Femur (tissue), 1 donor: Measurements from ENCODE around the gene SMCHD1.

Experiments
- DNase-seq: peaks from one replicate; pipeline ENCODE4 v3.0.0-alpha.2; 2017

SMCHD1 gene

DNA sequence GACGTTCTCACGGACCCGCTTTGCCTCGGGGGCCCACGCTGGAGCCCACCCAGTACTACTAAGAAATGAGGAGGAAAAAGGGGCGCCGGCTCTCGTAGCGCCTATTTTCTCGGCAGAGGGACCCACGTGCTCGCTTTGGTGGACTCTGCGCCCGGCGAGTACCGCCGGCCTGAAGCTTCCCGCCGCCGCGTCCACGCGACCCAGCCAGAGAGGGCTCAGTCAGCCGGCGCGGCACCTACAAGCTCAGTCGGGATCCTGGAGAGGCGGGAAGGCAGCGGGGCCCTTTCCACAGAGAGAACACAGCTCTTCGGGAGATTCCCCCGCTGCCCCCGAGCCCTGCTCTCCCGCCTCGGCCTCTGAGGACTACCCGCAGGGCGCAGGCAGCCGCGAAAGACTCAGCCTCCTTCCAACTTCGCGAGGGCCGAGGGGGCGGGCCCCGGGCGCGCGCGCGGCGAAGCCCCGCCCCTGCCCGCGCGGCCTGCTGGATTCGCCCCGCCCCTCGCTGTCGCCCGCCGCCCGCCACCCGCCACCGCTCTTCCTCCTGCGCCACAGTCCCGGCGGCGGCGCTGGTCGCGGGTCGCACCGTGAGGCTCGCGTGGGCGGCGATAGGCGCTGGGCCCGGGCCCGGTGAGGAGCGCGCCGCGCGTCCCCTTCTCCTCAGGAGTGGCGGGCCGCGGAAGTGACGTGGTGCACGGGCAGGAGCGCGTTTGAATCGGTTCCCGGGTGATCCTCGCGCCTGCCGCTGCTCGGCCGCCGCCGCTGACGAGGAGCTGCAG lies at the start of gene SMCHD1:
SMCHD1 (plus strand) TSS at position 549 of the 776 bp plus-strand sequence. CDS start 350 bp downstream, outside the sequence.
- peak; percentile 92 for DNase-seq

DNA sequence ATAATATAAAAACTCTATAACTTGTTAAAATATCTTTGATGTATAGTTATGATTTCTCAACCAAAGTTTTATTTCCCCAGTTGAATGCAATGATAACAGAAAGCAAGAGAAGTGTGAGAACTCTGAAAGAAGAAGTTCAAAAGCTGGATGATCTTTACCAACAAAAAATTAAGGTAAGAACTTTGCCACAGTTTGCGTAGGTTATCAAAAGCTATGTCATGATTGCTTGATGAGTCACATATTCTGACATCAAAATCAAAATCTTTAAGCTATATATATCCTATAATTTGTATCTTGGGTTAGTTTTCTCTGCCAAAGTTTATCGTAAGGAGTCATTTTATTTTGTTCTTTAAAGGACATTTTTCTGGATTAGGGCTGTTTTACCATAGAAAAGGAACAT lies 49.2 kb upstream of the SMCHD1 start:
- no peak for DNase-seq

DNA sequence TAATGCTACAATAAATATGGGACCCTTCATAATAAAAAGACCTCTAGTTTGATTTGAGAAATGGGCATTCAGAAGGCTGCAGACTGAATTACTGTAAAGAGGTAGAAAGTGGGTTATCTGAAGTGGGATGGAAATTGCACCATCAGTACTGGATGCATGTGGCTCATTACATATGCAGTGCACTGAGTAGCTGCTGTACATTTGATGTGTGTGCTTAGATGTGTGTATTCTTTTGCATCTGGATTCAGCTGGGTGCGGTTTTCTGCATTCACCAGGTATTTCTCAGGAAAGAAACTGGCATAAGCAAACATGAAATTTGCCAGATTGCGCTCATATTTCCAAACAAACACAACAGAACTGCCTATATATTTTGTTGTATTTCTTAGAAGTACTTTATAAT lies 45.9 kb upstream of the SMCHD1 start:
- no peak for DNase-seq

DNA sequence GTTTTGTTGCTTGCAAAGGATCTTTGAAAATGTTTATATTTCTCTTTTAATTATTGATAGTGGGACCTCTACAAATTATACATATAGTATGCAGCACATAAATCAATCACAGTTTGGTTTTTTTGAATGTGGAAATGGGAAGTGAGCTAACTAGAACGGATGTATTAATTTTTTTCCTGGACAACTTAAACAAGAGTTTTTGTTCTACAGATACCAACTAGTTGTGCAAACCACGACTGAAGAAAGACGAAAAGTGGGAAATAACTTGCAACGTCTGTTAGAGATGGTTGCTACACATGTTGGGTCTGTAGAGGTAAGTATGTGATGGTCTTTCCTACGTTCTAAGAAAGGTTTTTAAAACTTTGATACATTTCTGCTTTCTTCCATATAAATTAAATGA lies 45.0 kb upstream of the SMCHD1 start:
- no peak for DNase-seq

- no peak for DNase-seq
Observed at GRCh38 chr18:2612996-2613395, 42.5 kb upstream of the SMCHD1 start.

DNA sequence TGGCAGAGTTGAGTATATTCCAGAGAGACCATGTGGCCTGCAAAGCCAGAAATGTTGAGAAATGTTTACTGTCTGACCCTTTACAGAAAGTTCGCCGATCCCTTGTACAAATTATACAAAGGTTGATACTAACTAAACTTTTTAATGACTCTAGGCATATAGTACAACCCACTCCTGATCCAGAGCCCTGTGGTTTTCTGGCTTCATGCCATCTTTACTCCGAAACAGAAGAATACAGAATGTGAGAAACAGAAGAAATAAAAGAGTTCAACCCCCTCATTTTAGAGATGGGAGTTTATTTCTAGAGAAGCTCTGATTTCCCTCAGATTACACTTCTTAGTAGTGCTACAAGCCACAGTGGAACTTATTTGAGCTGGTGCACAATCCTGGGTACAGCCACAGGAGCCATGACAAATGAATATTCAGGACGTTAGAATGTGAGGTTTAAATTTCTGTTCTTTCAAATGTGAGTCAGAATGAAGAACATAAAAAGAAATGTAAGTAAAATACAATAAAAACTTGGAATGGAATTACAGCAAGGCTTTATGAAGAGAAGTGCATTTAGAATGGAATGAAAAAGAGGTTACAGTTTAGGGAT lies 38.0 kb upstream of the SMCHD1 start:
- no peak for DNase-seq

GRCh38 chr18:2618009-2618408 lies 37.5 kb upstream of the SMCHD1 start:
- DNase-seq, result no peak

DNA sequence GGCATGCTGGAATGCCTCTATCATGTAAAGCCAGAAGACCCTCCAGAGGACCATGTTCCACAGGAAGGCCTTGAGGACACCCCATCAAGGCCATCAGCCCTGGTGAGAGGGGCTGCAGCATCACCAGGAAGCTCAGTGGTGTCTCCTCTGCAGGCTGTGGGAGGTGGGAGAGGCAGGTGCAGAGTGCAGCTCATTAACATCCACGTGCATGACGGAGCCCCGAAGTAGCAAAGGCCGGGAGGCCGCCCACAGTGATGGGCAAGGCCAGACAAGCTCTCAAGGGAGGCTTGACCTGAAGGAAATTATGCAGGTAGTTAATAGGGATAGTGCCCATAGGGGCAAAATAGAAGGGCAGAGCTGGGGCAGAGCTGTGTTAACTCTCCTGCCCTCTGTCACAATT lies 30.3 kb upstream of the SMCHD1 start:
- DNase-seq, result no peak

DNA sequence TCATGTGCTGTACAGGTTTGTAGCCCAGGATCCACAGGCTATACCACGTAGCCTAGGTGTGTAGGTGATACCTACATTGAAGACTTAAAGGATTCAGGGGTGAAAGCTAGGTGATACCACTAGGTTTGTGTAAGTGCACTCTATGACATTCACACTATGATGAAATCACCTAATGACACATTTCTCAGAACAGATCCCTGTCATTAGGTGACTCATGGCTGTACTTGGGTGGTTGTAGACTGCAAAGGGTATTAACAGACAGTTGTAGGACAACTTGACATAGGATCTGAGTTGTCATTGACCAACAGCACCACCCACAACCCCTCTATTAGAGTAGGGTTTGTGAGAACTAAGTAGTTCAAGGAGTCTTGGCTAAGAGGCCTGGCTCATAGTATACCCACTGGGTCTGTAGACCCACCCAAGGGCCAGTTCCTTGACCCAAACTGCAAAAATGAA lies 27.7 kb upstream of the SMCHD1 start:
- DNase-seq, result no peak

- DNase-seq, result no peak
Observed at GRCh38 chr18:2629003-2629402, 26.5 kb upstream of the SMCHD1 start.

- no peak for DNase-seq
Observed at GRCh38 chr18:2635586-2635985, 19.9 kb upstream of the SMCHD1 start.

- no peak for DNase-seq
Observed at GRCh38 chr18:2636126-2636631, 19.3 kb upstream of the SMCHD1 start.

GRCh38 chr18:2641638-2642037 lies 13.9 kb upstream of the SMCHD1 start:
- DNase-seq, result no peak

DNA sequence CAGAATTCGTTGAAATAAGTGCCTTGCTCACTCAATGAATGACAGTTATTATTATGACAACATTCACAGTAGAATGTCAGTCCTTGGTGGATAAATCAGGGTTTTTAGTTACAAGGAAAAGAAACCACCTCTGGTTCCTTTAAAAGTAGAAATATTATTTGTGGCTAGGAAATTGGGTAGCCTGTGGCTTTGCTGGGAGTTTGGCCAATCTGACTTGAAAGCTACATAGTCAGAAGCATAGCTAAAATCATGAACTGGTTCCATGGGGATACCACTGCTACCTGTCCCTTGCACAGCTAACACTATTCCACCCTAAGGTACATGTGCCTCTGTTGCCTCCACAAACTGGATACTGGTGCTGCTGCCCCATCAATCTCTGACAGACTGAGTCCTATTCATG lies 12.8 kb upstream of the SMCHD1 start:
- DNase-seq, result no peak

DNA sequence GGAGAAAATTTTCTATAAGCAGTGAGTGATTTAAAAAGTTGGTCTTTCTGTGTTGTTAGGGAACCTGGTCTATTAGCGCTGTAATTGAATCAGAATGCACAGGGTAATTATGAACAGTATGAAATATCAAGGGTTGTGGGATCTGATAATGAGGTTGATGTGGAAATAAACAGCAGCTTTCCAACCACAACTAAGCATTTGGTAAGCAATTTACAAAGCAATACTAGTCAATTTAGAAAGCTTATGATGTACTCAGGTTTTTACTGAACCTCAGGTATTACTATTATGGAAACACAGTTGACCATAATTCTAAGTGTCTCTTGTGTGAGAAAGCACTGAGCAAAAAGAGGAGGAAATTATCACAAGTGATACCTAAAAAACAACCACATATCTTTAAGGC lies 11.0 kb upstream of the SMCHD1 start:
- DNase-seq, result no peak

GRCh38 chr18:2651981-2652380 lies 3.5 kb upstream of the SMCHD1 start:
- DNase-seq, result no peak

- no peak for DNase-seq
Observed at GRCh38 chr18:2653467-2653866, 2.1 kb upstream of the SMCHD1 start.

DNA sequence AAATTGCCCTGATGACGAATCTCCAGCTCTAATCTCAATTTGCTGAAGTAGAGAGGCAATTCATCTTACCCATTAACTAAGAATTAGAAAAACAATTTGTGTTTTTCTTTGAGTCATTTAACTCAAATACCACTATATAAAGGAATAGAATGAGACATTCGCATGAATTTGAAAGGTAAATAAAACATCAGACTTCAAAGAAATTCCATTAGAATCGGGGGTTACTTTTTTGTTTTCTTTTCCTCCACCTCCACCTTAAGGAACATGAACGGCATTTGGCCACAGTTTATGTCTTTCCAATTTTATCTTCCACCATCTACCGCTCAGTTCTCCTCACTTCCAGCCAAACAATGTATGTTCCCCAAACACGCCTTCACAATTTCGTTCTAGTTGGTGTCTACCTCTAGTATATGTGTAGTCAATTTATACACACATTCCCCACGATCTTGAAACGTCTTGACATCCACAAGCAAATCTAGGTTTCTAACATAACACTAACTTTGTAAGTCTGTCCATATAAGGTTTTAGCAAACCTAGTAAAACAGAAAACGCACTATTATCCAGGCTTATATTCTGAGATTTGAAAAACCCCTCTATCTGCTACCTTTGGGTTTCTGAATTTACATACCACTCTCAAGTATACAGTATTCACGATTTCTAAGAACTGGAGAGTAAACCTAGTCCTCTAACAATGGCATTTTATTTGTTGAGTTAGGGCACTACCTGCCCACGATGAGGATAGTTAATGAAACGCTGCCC lies 1.2 kb upstream of the SMCHD1 start:
- no peak for DNase-seq

GRCh38 chr18:2654928-2655177 lies 673 bp upstream of the SMCHD1 start:
- no peak for DNase-seq

DNA sequence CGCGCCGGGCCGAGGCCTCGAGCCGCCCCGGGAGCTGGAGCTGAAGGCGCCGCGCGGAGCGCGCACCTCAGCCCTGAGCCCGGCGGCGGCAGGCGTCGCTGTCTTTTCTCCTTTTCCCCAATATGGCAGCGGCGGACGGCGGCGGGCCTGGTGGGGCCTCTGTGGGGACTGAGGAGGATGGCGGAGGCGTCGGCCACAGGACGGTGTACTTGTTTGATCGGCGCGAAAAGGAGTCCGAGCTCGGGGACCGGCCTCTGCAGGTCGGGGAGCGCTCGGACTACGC lies 369 bp downstream of the SMCHD1 start:
- no peak for DNase-seq

DNA sequence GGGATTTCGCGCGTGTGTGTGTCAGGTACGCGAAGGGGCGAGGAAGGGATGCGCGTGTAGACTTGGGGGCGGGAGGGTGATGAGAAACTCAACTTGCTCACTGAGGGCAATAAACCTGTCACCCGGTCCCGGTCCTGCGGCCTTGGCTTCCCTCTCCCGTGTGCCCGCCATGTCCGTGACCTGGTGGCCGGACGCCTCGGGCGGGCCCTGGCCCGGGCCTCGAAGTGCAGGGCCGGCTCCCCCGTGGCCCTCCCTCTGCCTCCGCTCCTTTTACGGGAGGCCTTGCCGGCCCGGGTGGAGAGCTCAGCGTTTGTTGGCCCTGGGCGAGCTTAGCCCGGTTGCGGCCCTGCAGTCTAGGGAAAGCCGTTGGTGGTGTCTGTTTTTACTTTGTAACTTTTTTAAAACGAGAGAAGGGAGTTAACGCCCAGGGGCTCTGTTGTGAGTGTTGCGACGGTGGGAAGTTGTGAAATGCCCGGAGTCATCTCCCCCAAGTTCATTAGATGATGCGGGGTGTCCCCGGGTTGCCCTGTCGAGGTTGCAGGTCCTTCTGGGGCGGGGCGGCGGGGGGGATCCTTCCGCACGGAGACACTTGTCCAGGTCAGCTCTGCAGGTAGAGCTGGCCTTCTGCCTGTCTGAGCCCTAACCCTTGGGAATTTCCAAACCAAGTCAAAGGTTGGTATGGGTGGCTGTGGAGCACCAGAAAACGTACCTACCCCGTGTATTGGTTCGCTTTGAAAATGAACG lies 883 bp downstream of the SMCHD1 start:
- DNase-seq, result peak; percentile 61

GRCh38 chr18:2656981-2657512 lies 1.5 kb downstream of the SMCHD1 start:
- no peak for DNase-seq

GRCh38 chr18:2657788-2658458 lies 2.4 kb downstream of the SMCHD1 start:
- DNase-seq, result no peak
